Measurements from ENCODE around the gene CYTL1. TPM values are rescaled to one million over a fixed set of nuclear protein-coding genes. Genes with fewer than 3 reads are reported as not detected.

Gene CYTL1
- total and polyA plus RNA-seq, 2 of the 13 experiments (the other 11 are each of a cell fraction or from before 2014, with no cell fraction given), result not detected

DNA sequence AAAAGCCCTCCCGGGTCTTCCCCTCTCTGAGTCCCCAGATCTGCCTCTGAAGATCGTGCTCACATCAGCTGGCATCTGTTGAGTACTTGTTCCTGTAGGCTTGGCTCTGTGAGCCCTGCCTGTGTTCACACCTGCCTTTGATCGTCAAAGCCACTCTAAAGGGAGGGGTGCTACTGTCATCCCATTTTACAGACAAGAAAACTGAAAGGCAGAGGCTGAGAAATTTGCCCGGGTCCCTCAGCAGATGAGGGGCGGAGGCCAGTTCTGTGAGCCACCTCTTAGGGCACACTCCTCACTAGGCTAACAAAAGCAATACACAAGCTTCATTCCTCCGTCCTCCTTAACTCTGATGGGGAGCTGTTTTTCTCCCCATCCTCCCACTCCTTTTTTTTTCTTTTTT, 655 bp downstream of the CYTL1 start:
- intact Hi-C loops (cut with micrococcal nuclease; ENCODE audit: unreplicated experiment), result no loop called here
- no peaks in the 10 kb centered on the region for H3K4me1 ChIP-seq (ENCODE audit: insufficient read depth, low read length)
- H3K79me2 ChIP-seq (ENCODE audit: insufficient read depth, low read length), result no peaks in the 10 kb centered on the region
- no peaks in the 10 kb centered on the region for H3K9me3 ChIP-seq (ENCODE audit: low read length)
- H3K4me2 ChIP-seq (ENCODE audit: low read depth, low read length), result no peak overlapping the region
- no peak for DNase-seq (ENCODE audit: low spot score)
- no peak overlapping the region for H3K9ac ChIP-seq (ENCODE audit: insufficient read depth, low read depth, low read length)
- ATAC-seq, result no peak
- no peak for FAIRE-seq
- no TSS peak for BruUV-seq (replicated peaks)
- CTCF ChIA-PET (ENCODE audit: low intra/inter-chr PET ratio, low total read pairs), result no interaction called here
- H3K27ac ChIP-seq (ENCODE audit: extremely low read length, insufficient read depth, low read length), result no peak overlapping the region
- H3K4me3 ChIP-seq (replicated peaks in 1 of 3; ENCODE audit: insufficient read depth in 1 of 3, low read depth in 2 of 3, low read length in 3 of 3), result no peak overlapping the region
- H2AFZ ChIP-seq (ENCODE audit: low read length), result no peak overlapping the region
- POLR2A ChIA-PET, result no interaction called here
- TF ChIP-seq POLR2A (IDR thresholded peaks at IDR 0.05; ENCODE audit: insufficient read depth in 1 of 2, low read depth in 2 of 2, low read length in 2 of 2), result no peak
- TF ChIP-seq ZNF232 (CRISPR knock-in tag; IDR thresholded peaks at IDR 0.05; ENCODE audit: borderline replicate concordance), result no peak
- TF ChIP-seq, protein P1, sequence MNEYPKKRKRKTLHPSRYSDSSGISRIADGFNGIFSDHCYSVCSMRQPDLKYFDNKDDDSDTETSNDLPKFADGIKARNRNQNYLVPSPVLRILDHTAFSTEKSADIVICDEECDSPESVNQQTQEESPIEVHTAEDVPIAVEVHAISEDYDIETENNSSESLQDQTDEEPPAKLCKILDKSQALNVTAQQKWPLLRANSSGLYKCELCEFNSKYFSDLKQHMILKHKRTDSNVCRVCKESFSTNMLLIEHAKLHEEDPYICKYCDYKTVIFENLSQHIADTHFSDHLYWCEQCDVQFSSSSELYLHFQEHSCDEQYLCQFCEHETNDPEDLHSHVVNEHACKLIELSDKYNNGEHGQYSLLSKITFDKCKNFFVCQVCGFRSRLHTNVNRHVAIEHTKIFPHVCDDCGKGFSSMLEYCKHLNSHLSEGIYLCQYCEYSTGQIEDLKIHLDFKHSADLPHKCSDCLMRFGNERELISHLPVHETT (CRISPR knock-in tag; conservative IDR thresholded peaks at IDR 0.05), result no peak
- no peak for TF ChIP-seq MED1 (CRISPR knock-in tag; IDR thresholded peaks at IDR 0.05)
- no peak for TF ChIP-seq ZSCAN20 (CRISPR knock-in tag; IDR thresholded peaks at IDR 0.05; ENCODE audit: borderline replicate concordance)
- TF ChIP-seq, protein P2, sequence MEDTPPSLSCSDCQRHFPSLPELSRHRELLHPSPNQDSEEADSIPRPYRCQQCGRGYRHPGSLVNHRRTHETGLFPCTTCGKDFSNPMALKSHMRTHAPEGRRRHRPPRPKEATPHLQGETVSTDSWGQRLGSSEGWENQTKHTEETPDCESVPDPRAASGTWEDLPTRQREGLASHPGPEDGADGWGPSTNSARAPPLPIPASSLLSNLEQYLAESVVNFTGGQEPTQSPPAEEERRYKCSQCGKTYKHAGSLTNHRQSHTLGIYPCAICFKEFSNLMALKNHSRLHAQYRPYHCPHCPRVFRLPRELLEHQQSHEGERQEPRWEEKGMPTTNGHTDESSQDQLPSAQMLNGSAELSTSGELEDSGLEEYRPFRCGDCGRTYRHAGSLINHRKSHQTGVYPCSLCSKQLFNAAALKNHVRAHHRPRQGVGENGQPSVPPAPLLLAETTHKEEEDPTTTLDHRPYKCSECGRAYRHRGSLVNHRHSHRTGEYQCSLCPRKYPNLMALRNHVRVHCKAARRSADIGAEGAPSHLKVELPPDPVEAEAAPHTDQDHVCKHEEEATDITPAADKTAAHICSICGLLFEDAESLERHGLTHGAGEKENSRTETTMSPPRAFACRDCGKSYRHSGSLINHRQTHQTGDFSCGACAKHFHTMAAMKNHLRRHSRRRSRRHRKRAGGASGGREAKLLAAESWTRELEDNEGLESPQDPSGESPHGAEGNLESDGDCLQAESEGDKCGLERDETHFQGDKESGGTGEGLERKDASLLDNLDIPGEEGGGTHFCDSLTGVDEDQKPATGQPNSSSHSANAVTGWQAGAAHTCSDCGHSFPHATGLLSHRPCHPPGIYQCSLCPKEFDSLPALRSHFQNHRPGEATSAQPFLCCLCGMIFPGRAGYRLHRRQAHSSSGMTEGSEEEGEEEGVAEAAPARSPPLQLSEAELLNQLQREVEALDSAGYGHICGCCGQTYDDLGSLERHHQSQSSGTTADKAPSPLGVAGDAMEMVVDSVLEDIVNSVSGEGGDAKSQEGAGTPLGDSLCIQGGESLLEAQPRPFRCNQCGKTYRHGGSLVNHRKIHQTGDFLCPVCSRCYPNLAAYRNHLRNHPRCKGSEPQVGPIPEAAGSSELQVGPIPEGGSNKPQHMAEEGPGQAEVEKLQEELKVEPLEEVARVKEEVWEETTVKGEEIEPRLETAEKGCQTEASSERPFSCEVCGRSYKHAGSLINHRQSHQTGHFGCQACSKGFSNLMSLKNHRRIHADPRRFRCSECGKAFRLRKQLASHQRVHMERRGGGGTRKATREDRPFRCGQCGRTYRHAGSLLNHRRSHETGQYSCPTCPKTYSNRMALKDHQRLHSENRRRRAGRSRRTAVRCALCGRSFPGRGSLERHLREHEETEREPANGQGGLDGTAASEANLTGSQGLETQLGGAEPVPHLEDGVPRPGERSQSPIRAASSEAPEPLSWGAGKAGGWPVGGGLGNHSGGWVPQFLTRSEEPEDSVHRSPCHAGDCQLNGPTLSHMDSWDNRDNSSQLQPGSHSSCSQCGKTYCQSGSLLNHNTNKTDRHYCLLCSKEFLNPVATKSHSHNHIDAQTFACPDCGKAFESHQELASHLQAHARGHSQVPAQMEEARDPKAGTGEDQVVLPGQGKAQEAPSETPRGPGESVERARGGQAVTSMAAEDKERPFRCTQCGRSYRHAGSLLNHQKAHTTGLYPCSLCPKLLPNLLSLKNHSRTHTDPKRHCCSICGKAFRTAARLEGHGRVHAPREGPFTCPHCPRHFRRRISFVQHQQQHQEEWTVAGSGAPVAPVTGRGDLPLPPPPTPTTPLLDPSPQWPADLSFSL (CRISPR knock-in tag; IDR thresholded peaks at IDR 0.05), result no peak
- no peak for TF ChIP-seq ZNF292 (CRISPR knock-in tag; IDR thresholded peaks at IDR 0.05; ENCODE audit: borderline replicate concordance, low read depth)
- no peak for TF ChIP-seq MYNN (CRISPR knock-in tag; IDR thresholded peaks at IDR 0.05; ENCODE audit: low read depth)
- TF ChIP-seq HHEX (CRISPR knock-in tag; IDR thresholded peaks at IDR 0.05), result no peak
- TF ChIP-seq, protein P3, sequence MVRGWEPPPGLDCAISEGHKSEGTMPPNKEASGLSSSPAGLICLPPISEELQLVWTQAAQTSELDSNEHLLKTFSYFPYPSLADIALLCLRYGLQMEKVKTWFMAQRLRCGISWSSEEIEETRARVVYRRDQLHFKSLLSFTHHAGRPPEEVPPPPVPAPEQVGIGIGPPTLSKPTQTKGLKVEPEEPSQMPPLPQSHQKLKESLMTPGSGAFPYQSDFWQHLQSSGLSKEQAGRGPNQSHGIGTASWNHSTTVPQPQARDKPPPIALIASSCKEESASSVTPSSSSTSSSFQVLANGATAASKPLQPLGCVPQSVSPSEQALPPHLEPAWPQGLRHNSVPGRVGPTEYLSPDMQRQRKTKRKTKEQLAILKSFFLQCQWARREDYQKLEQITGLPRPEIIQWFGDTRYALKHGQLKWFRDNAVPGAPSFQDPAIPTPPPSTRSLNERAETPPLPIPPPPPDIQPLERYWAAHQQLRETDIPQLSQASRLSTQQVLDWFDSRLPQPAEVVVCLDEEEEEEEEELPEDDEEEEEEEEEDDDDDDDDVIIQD (CRISPR knock-in tag; IDR thresholded peaks at IDR 0.05; ENCODE audit: low read depth), result no peak
- TF ChIP-seq ATM (IDR thresholded peaks at IDR 0.05; ENCODE audit: borderline replicate concordance), result no peak
- 3% methylated on average over 5 of the region's 6 CpGs for WGBS (ENCODE audit: low lambda C conversion rate)
- H3K27me3 ChIP-seq (ENCODE audit: control insufficient read depth in 1 of 2, insufficient read depth in 2 of 2, low read length in 2 of 2), result peaks cover 0 to 54% of the 10 kb centered on the region in 2 experiments; a peak in 3 of 5 replicates
- H3K36me3 ChIP-seq (replicated peaks in 1 of 2; ENCODE audit: control insufficient read depth in 1 of 2, insufficient read depth in 2 of 2, low read length in 2 of 2), result no peaks in the 10 kb centered on the region
- no peaks in the 10 kb centered on the region for H4K20me1 ChIP-seq (ENCODE audit: insufficient read depth, low read length)
- in situ Hi-C loops (cut with HindIII; ENCODE audit: extremely low pct_ligation_motif_present, low pct_unique_long_range_greater_than_20kb), result no loop called here
